Measurements from ENCODE around the gene ATP2A2.

Gene ATP2A2

DNA sequence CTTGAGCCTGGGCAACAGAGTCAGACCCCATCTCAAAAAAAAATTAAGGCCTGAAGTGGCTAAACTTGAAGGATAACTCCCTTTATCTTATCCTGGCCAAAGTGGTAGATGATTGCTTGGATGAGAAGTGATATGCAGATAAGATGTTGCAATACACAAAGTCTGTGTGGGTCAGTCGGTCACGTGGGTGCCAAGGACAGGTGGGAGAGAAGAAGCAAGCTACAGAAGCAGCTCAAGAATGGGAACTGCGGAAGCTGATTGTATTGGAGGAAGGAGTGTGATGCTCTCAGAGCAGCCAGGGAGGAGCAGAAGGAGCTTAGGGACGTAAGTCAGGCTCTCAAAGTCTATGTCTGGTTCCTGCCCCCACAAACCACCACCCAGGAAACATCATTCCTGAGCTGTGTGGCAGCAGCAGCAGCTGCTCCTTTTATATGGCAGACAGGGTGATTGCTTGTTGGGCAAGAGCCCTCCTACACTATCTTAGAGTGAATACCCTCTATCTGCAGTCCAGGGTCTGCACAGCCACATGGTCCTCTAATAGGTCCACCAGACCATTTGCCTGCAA lies 54.5 kb downstream of the ATP2A2 start:
- TF ChIP-seq GATA3 (IDR thresholded peaks at IDR 0.05; ENCODE audit: low read depth, low read length) (no peak), GATA2 (IDR thresholded peaks at IDR 0.05; ENCODE audit: low read depth, low read length) (no peak)

GRCh38 chr12:110337912-110338710 lies 57.1 kb downstream of the ATP2A2 start:
- no peak for TF ChIP-seq GATA2 (IDR thresholded peaks at IDR 0.05; ENCODE audit: low read depth, low read length)
- no peak for TF ChIP-seq GATA3 (IDR thresholded peaks at IDR 0.05; ENCODE audit: low read depth, low read length)

GRCh38 chr12:110338754-110339153 lies 57.7 kb downstream of the ATP2A2 start:
- no peak for TF ChIP-seq GATA3 (IDR thresholded peaks at IDR 0.05; ENCODE audit: low read depth, low read length)
- no peak for TF ChIP-seq GATA2 (IDR thresholded peaks at IDR 0.05; ENCODE audit: low read depth, low read length)

- no peak for TF ChIP-seq GATA2 (IDR thresholded peaks at IDR 0.05; ENCODE audit: low read depth, low read length)
- no peak for TF ChIP-seq GATA3 (IDR thresholded peaks at IDR 0.05; ENCODE audit: low read depth, low read length)
These were observed 58.3 kb downstream of the ATP2A2 start for GRCh38 chr12:110339184-110339952.

DNA sequence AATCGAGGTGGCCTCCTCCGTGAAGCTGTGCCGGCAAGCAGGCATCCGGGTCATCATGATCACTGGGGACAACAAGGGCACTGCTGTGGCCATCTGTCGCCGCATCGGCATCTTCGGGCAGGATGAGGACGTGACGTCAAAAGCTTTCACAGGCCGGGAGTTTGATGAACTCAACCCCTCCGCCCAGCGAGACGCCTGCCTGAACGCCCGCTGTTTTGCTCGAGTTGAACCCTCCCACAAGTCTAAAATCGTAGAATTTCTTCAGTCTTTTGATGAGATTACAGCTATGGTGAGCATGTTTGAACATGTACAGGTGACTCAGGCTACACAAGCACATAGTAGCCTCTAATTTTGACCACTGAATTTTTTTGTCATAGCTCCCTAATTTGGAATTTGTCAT lies 59.7 kb downstream of the ATP2A2 start:
- TF ChIP-seq GATA3 (IDR thresholded peaks at IDR 0.05; ENCODE audit: low read depth, low read length): no peak
- TF ChIP-seq GATA2 (IDR thresholded peaks at IDR 0.05; ENCODE audit: low read depth, low read length): no peak

- TF ChIP-seq GATA2 (IDR thresholded peaks at IDR 0.05; ENCODE audit: low read depth, low read length) (no peak), GATA3 (IDR thresholded peaks at IDR 0.05; ENCODE audit: low read depth, low read length) (no peak)
These were observed 61.1 kb downstream of the ATP2A2 start for GRCh38 chr12:110342157-110342556.

GRCh38 chr12:110343114-110343513 lies 62.1 kb downstream of the ATP2A2 start:
- no peak for TF ChIP-seq GATA3 (IDR thresholded peaks at IDR 0.05; ENCODE audit: low read depth, low read length)
- no peak for TF ChIP-seq GATA2 (IDR thresholded peaks at IDR 0.05; ENCODE audit: low read depth, low read length)

DNA sequence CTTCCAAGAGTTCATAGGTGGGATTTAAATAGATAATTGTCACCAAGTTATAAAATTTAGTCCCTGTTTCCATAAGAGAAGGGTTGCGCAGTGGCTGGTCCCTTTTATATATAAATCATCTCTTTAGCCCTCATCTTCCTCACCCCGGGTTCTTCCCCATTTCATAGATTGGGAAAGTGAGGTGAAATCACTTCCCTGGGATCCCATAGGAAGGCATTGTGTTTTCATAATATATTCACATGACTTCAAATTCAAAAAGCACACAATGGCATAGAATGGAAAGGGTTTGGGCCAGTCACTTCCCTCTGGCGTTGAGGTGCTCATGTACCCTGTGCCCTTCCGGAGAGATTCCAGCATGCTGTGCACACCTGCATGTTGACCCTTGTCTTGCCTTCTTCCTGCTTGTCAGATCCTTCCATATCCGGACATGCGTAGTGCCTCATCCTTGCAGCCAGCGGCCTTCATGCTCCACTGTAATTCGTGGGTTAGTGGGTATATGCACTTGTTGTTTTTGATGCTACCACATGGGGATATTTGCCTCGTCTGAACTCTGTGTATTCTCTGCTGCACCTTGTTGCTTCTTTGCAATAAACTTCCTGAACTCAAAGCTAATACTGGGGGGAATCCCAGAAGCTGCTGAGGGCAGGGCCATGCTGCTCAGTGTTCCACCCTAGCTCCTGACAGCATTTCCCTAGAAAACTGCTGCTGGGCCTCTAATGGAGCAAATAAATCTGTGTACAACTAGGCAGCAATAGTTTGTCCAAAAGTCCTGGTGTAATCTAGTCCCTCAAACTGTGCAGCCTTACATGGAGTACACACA lies 62.9 kb downstream of the ATP2A2 start:
- TF ChIP-seq GATA2 (IDR thresholded peaks at IDR 0.05; ENCODE audit: low read depth, low read length): no peak
- TF ChIP-seq GATA3 (IDR thresholded peaks at IDR 0.05; ENCODE audit: low read depth, low read length): no peak

DNA sequence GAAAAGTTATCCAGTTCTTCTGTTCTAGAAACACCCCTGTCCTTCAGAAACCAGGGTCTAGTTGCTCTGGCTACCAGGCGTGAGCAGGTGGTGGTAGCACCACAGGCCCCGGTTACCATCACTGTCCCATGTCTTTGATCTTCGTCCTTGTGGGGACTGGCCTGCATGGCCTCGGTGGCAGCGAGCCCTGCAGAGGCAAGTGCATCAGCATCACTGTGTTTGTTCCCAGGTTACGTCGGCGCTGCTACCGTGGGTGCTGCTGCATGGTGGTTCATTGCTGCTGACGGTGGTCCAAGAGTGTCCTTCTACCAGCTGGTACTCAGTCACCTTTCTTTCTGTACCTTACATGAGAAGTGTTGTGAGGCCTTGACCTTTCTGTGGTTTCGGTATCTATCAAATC lies 63.6 kb downstream of the ATP2A2 start:
- TF ChIP-seq GATA2 (IDR thresholded peaks at IDR 0.05; ENCODE audit: low read depth, low read length): no peak
- TF ChIP-seq GATA3 (IDR thresholded peaks at IDR 0.05; ENCODE audit: low read depth, low read length): no peak

- no peak for TF ChIP-seq GATA3 (IDR thresholded peaks at IDR 0.05; ENCODE audit: low read depth, low read length)
These were observed 64.2 kb downstream of the ATP2A2 start for GRCh38 chr12:110345176-110345661.

GRCh38 chr12:110345963-110346362 lies 64.9 kb downstream of the ATP2A2 start:
- TF ChIP-seq GATA2 (IDR thresholded peaks at IDR 0.05; ENCODE audit: low read depth, low read length) (no peak), GATA3 (IDR thresholded peaks at IDR 0.05; ENCODE audit: low read depth, low read length) (no peak)

GRCh38 chr12:110347767-110348166 lies 66.7 kb downstream of the ATP2A2 start:
- TF ChIP-seq GATA2 (IDR thresholded peaks at IDR 0.05; ENCODE audit: low read depth, low read length): no peak
- TF ChIP-seq GATA3 (IDR thresholded peaks at IDR 0.05; ENCODE audit: low read depth, low read length): no peak

DNA sequence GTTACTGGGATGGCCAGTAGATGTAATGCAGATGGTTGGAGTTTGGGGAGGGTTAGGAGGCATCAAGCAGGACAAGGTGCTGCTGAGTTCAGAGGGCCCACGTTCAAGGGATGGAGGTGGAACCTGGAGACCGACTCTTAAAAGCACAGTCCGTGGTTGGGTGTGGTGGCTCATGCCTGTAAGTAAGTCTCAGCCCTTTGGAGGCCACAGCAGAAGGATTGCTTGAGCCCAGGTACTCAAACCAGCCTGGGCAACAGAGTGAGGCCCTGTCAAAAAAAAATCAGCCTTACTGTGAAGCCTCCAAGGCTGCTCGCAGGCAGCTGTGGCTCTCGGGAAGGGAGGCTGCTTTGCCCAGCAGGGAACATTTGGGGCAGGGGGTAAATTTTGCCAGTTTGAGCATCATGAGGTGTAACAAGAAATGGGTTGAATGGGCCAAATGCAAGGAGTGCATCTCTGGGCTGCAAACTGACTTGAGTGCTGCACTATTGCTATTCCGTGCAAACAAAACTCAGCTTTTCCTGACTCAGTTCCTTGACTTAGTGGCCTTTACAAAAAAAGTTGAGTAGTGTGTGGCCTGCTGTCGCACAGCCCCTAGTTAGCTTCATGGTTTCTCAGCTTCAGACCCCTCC lies 67.5 kb downstream of the ATP2A2 start:
- TF ChIP-seq GATA2 (IDR thresholded peaks at IDR 0.05; ENCODE audit: low read depth, low read length) (no peak), GATA3 (IDR thresholded peaks at IDR 0.05; ENCODE audit: low read depth, low read length) (no peak)

Measured in SH-SY5Y (cell line).